Lower lobe of right lung (tissue), 2 donors: ENCODE data around the gene CFAP46. TPM values are rescaled to one million over a fixed set of nuclear protein-coding genes. Genes with fewer than 3 reads are reported as not detected.

ENCODE experiments used
- ATAC-seq, 2 donors: fragments of 200-7000 bp; cut with Tn5 transposase; one replicate each; pipeline ENCODE4 v1.9.1; 2020 to 2022; ENCODE audit warnings: mild to moderate bottlenecking in 2 of 2, moderate library complexity in 2 of 2
- DNase-seq: peaks from one replicate; pipeline ENCODE4 v3.0.0-alpha.2; 2020
- H3K27ac ChIP-seq: fragments of 200-600 bp; one replicate; pipeline ENCODE4 v1.8.0; 2022
- H3K27me3 ChIP-seq: fragments of 200-600 bp; one replicate; pipeline ENCODE4 v1.8.0; 2022; ENCODE audit warnings: low read depth
- H3K36me3 ChIP-seq: fragments of 200-600 bp; one replicate; pipeline ENCODE4 v1.8.0; 2022; ENCODE audit warnings: mild to moderate bottlenecking
- H3K4me1 ChIP-seq: fragments of 200-600 bp; one replicate; pipeline ENCODE4 v1.8.0; 2022
- H3K4me3 ChIP-seq: fragments of 200-600 bp; one replicate; pipeline ENCODE4 v1.8.0; 2022; ENCODE audit warnings: mild to moderate bottlenecking
- H3K9me3 ChIP-seq: fragments of 200-600 bp; one replicate; pipeline ENCODE4 v1.8.0; 2022
- CTCF ChIP-seq: fragments of 200-600 bp; IDR thresholded peaks from one replicate; pipeline ENCODE4 v1.8.0; 2022; ENCODE audit warnings: antibody characterized with exemption, mild to moderate bottlenecking
- intact Hi-C: fragments of 100-400 bp; cut with DNase I; formaldehyde crosslinking; loops from one replicate; pipeline ENCODE4 v1.11.0; 2022
- total RNA-seq: library from RNA; stranded (reverse); fragmentation: NEBNext Ultra II Directional; extraction: Animal tissue kit (Norgen Biotek cat#: 25700); gene quantifications from one replicate; pipeline ENCODE4 v1.2.1, GENCODE V29; 2021
- donor health status: DM: no; HTN: yes; CAD: no; lungs with severe emphysema.

Gene CFAP46
- total RNA-seq, 1 donor from 2014 or later: 9.0 TPM

- ATAC-seq (no peak), DNase-seq (no peak)
- Histone ChIP-seq H3K27me3 (peaks cover 9% of the 10 kb centered on the region), H3K27ac (no peak overlapping the region), H3K4me3 (no peak overlapping the region), H3K4me1 (no peaks in the 10 kb centered on the region), H3K9me3 (peaks cover 4% of the 10 kb centered on the region), H3K36me3 (no peaks in the 10 kb centered on the region)
- intact Hi-C loops: no loop called here
- no peak for TF ChIP-seq CTCF
These were observed 86.5 kb downstream of the CFAP46 start for GRCh38 chr10:132855889-132856288.

- Histone ChIP-seq H3K4me1 (no peaks in the 10 kb centered on the region), H3K27me3 (peaks cover 27% of the 10 kb centered on the region), H3K27ac (no peak overlapping the region), H3K9me3 (no peaks in the 10 kb centered on the region), H3K4me3 (no peak overlapping the region), H3K36me3 (no peaks in the 10 kb centered on the region)
- DNase-seq (no peak), ATAC-seq (no peak)
- intact Hi-C loops: no loop called here
- no peak for TF ChIP-seq CTCF
These were observed 90.9 kb downstream of the CFAP46 start for GRCh38 chr10:132851451-132851850.

GRCh38 chr10:132850896-132851295 is 91.5 kb downstream of the CFAP46 start:
- Histone ChIP-seq H3K4me3 (no peak overlapping the region), H3K9me3 (no peaks in the 10 kb centered on the region), H3K4me1 (no peaks in the 10 kb centered on the region), H3K27me3 (peaks cover 32% of the 10 kb centered on the region), H3K36me3 (no peaks in the 10 kb centered on the region), H3K27ac (no peak overlapping the region)
- ATAC-seq: no peak
- intact Hi-C loops: no loop called here
- TF ChIP-seq CTCF: no peak
- no peak for DNase-seq

- no peak for ATAC-seq
- no peak for TF ChIP-seq CTCF
- no peak overlapping the region for H3K4me3 ChIP-seq
- DNase-seq: no peak
- H3K27ac ChIP-seq: no peak overlapping the region
- peaks cover 33% of the 10 kb centered on the region for H3K27me3 ChIP-seq
- no peaks in the 10 kb centered on the region for H3K4me1 ChIP-seq
- H3K36me3 ChIP-seq: no peaks in the 10 kb centered on the region
- no peaks in the 10 kb centered on the region for H3K9me3 ChIP-seq
- intact Hi-C loops: no loop called here
These were observed 92.1 kb downstream of the CFAP46 start for GRCh38 chr10:132850246-132850645.

- Histone ChIP-seq H3K4me1 (no peaks in the 10 kb centered on the region), H3K4me3 (no peak overlapping the region), H3K27ac (no peak overlapping the region), H3K9me3 (no peaks in the 10 kb centered on the region), H3K36me3 (no peaks in the 10 kb centered on the region), H3K27me3 (peaks cover 33% of the 10 kb centered on the region)
- peak in 1 of 2 donors; percentile 19 for ATAC-seq
- TF ChIP-seq CTCF: no peak
- DNase-seq: no peak
- intact Hi-C loops: no loop called here
These were observed 92.8 kb downstream of the CFAP46 start for GRCh38 chr10:132849546-132850031.
